Daoy (cell line): ENCODE results near the gene SETD3. TPM values are rescaled to one million over a fixed set of nuclear protein-coding genes. Genes with fewer than 3 reads are reported as not detected.

Source experiments
- DNase-seq: peaks from one replicate; pipeline ENCODE4 v3.0.0-alpha.2; 2015; ENCODE audit warnings: low read depth
- total RNA-seq: library from RNA; depleted of rRNA; stranded (reverse); fragments of >200 nt; shearing (Covaris generic); gene quantifications from 2 replicates; pipeline ENCODE4 v1.2.3, GENCODE V29; 2014

Gene SETD3
- total RNA-seq, 1 experiment from 2014 or later = 81.8 TPM

- DNase-seq = no peak
These were observed 56.3 kb downstream of the SETD3 start for GRCh38 chr14:99424306-99424877.

- no peak for DNase-seq
These were observed 57.2 kb downstream of the SETD3 start for GRCh38 chr14:99423434-99423833.

- DNase-seq = no peak
These were observed 58.2 kb downstream of the SETD3 start for GRCh38 chr14:99422228-99423010.

DNA sequence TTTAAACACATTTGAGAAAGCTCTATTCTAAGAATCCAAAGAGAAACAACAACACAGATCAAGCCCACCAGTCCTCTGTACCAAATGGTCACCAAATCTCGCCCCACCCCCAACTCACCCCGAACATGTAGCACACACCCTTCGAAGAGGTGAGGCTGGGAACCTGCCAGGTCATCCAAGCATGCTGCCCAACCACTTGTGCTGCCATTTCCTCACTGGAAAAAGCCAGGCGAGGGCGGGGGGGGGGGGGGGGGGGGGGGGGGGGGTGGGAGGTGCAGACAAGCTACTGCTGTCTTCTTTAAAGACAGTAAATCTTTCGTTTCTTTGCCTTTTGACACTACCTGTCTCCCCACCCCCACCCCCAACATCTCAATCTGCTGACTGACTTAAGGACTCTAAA, 59.9 kb downstream of the SETD3 start:
- DNase-seq = no peak

DNA sequence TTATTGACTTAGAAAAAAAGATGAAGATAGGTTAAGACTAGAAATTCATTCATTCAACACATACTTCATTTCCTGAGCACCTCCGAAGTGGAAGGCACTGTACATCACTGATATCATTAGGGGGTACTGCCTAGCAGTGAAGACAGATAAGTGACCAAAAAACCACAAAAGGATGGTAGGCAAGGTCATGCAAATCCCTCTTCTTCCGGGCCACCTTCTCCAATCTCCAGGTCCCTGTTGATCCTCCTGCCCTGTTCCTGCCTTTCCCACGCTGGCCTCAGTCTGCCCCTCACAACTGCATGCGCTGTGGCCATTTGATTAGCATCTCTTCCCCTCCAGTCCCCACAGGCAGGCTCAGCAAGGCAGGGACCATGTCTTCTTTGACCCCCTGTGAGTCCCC, 60.8 kb downstream of the SETD3 start:
- no peak for DNase-seq

DNA sequence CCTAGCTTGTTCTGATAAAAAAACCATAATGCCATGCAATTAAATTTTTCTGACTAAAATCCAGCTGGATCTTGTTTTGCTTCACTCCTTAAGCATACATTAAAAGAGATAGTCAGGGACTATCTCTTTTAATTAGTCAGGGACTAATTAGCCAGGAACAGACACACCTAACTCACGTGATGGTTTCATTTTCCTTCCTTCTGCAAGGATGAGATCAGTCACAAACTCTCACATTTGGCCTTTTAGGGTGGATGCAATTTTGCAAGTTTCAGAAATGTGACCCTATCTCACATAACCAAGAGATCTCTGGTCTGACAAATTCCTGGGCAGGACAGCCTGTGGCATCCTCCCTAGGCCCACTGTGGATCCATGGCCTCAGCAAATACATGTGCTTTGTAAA, 62.4 kb downstream of the SETD3 start:
- no peak for DNase-seq

- DNase-seq = no peak
These were observed 63.8 kb downstream of the SETD3 start for GRCh38 chr14:99416909-99417308.

DNA sequence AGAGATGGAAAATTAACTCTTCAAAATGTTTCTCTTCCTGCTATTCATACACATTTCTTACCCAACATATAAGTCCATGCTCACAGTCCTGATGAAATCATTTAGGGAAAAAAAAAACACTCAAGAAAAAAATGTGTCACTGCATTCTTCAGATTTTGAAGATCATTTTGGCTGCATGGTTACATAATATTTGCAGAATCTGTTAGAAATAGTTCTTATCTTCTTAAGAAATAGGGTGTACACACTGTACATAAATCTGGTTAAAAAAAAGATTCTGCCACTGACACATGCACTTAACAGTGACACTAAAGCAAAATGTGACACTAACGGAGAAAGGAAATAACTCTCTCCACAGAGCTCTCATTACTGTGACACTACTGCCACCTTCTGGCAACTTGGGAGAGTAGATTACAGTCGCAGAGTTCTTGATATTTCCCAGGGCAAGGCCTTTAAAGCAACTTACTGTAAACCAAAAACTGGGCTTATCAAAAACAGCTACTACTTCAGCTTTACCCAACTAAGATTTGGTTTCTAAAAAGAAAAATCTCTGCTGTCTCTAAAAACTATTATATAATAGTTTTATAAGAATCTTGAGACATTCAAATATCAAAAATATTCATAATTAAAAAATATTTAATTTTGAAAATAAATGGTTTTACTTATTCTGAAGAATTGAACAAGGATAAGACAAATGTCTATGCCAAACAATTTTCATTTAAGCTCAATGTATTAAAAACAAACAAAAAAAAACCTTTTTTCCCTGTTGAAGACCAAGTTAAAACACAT, 65.0 kb downstream of the SETD3 start:
- peak; percentile 80 for DNase-seq

DNA sequence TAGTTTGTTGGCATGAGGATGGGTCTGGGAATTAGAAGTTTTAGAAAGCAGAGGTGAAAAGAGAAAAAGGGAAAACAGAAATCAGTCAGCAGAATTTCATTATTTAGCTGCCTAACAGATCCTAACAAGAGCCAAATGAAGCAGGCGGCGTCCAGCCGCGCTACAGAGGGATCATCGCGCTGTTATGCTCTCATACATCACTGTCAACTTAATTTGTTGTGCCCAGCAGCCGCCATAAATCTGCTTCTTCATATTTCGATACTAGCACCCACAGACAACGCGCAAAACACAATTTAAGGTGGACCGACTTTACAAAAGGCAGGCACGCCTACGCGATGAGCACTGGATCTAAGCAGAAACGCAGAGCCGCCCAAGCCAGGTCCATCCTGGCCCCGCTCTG, 66.7 kb downstream of the SETD3 start:
- no peak for DNase-seq

GRCh38 chr14:99413172-99413571, 67.5 kb downstream of the SETD3 start:
- no peak for DNase-seq

DNA sequence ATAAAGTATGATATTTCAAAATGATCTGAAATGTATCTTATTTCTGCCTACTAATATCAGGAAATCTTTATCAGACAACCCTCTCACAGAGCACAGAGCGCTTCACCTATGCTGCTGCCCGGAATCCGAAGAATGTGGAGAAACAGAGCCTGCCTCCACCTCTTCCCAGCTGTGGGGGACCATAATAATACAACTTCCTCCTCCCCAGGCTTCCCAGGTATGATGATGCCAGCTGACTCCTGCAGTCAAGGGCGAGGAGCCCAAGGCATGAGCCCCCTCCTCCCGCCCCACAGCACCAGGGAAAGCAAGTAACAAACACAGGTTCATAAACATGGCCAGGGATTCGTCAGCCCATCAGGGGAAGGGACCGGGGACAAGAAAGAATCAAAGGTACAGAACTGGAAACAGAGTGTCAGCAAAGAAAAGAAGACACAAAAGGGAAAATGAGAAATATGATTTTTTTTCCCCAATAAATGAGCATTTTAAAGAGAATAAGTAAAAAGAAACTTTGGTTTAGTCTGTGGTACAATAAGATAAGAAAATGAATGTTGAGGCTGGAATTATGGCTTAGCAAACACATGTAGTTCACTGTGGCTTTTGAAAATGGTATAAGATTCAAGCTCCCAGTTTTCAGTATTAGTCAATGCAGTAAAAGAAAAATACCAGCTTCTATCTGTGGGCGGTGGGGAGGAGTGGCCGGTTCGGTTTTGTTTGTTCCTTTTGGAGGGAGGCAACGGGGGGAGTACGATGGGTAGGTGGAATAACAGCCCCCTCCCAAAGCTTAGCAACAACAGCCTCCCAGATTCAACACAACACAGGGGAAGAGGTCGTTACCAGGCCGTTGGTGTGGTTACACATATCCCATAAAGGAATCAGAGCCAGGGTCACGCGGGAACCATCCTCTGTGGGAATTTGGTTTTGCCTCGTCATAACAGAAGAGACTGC, 68.3 kb downstream of the SETD3 start:
- peak; percentile 46 for DNase-seq

DNA sequence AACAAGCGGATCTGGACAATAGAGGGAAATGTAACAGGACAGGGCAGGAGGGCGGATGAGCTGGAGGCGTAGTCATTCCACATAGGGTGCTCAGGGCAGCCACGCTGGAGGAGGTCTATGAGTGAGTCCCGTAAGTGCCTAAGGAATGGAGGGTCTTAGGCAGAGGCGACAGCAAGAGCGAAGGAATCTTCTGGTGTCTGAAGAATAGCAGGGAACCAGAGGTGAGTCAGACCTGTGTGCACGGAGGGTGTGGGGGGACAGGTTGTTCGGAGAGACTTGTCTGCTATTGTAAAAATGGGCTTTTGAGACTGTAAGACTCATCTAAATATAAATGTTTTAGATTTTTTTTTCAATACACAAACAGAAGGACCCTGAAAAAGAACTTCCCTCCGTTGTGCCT, 70.6 kb downstream of the SETD3 start:
- DNase-seq = no peak

DNA sequence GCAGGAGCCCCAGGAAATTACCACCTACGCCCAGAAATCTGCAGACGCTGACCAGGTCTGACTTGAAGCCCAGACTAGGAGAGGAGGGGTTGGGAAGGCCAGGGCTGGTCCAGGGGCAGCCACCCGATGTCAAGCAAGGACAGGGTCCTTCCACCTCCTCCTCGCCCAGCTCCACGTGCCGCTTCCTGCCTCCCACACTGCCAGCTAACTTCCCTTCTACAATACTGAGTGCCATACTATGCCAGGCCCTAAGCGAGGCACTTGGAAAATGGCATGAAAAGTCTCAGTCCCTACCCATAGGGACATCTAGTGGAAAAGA, 71.7 kb downstream of the SETD3 start:
- DNase-seq = no peak

GRCh38 chr14:99408286-99408970, 72.2 kb downstream of the SETD3 start:
- DNase-seq = no peak

GRCh38 chr14:99407416-99407815, 73.2 kb downstream of the SETD3 start:
- no peak for DNase-seq

DNA sequence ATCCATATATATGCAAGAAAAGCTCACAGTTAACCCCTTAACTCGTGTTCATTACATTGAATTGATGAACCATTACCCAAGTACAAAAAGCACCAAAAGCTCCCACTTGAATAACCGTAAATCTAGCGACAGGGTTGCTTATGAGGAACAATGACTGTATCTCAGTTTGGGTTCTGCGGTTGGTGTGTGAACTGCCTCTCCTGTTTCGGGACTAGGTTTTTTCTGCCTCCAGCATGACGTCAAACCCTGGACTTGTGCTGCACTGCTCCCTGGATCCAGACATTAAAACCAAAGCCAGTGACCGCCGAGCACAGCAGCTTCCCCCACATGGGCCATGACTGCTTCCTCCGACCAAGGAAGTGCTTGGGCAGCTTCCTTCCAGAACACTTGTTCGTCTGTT, 77.7 kb downstream of the SETD3 start:
- no peak for DNase-seq

DNA sequence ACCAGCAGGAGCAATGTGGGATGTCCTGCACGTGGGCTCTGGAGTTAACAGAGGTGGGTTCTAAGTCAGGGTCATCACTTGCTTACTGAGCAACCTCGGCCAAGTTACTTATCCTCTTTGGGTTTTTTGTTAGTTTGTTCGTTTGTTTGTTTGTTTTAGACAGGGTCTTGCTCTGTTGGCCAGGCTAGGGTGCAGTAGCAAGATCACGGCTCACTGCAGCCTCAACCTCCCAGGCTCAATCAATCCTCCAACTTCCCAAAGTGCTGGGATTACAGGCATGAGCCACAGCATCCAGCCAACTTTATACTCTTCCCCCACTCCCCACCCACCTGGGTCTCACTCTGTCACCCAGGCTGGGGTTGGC, 78.4 kb downstream of the SETD3 start:
- no peak for DNase-seq

GRCh38 chr14:99401621-99402284, 78.9 kb downstream of the SETD3 start:
- DNase-seq = no peak

DNA sequence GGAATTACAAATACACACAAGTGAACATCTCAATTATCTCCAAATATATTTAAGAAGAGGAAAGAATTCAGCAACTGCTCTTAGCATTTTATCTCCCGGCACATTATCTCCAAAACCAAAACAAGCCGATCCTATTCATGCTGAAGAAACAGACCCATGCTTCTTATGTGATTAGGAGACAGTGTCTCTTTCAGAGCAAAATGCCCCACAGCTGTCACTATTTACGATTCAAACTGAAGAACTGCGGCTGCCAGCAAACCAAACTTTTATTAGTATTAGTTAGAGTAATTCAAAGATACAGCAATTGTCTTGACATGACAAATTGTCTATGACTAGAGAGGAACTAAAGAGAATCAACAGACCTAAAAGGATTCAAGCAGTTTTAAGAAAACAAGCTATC, 79.4 kb downstream of the SETD3 start:
- no peak for DNase-seq

- DNase-seq = no peak
These were observed 83.0 kb downstream of the SETD3 start for GRCh38 chr14:99397698-99398097.
